SK-N-MC (cell line): Measurements from ENCODE around the gene SRPRB.

Source experiments
- EZH2 ChIP-seq: fragments of 200-600 bp; sonication (generic); IDR thresholded peaks from one replicate; pipeline ENCODE4 v1.6.1; 2017; ENCODE audit warnings: antibody characterized with exemption
- POLR2AphosphoS5 ChIP-seq: IDR thresholded peaks from 2 replicates; pipeline ENCODE4 v1.6.1; 2012; ENCODE audit warnings: mild to moderate bottlenecking, low read depth, low read length, borderline replicate concordance

- TF ChIP-seq EZH2 = no peak
- no peak for TF ChIP-seq POLR2AphosphoS5
These were observed 45.8 kb upstream of the SRPRB start for GRCh38 chr3:133759740-133760305.
